NCI-H345 treated with DMSO at 0.1 percent for 48 hours (cell line): ENCODE results near the gene DAB2IP.

Experiments
- DNase-seq: peaks from one replicate; lab custom pipeline; 2025; ENCODE audit not compliant: unreplicated experiment; lab: John Stamatoyannopoulos, UW

DAB2IP gene

GRCh38 chr9:121773954-121774714, 122.7 kb downstream of the DAB2IP start:
- DNase-seq, result no peak

DNA sequence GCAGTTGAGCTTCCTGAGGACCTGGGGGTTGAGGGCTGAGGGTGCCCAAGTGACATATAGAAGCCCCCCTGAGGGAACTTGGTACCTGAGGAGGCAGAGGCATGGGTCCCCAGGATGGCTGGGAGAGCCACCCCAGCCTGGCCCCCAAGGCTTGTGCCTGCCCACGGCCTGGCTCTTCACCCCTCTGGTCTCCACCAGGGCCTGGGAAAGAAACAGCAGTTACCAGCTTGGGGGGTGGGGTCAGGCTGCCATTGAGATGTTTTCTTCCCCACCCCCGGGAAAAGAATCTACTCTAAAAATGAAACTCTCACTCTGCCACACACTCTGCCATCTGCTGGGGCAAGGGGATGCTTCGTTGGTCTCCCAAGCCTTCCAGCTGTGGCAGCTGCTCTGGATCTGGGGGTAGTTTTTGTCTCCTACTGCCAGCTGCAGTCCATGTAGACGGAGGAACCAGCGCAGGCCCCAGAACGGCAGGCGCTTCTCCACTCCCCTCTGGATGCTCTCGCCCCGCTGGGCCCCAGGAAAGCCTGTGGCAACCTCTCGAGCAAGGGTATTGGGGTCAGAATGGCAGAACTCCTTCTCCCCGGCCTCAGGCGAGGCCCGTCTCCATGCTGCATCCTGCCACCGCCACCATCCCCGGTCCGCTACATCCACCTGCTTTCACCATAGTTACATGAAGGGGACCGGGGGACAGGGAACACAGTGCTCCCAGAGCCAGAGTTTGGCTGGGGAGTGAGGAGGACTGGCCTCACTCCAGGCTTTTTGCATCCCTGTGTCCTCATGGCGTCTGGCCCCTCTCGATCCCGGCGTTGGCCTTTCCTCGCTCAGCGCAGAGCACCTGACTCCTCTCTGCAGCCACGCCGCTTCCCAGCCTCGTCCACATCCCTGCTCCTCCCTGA, 123.5 kb downstream of the DAB2IP start:
- no peak for DNase-seq

- no peak for DNase-seq
These were observed 124.7 kb downstream of the DAB2IP start for GRCh38 chr9:121776001-121776738.

- no peak for DNase-seq
These were observed 125.6 kb downstream of the DAB2IP start for GRCh38 chr9:121776739-121777637.

DNA sequence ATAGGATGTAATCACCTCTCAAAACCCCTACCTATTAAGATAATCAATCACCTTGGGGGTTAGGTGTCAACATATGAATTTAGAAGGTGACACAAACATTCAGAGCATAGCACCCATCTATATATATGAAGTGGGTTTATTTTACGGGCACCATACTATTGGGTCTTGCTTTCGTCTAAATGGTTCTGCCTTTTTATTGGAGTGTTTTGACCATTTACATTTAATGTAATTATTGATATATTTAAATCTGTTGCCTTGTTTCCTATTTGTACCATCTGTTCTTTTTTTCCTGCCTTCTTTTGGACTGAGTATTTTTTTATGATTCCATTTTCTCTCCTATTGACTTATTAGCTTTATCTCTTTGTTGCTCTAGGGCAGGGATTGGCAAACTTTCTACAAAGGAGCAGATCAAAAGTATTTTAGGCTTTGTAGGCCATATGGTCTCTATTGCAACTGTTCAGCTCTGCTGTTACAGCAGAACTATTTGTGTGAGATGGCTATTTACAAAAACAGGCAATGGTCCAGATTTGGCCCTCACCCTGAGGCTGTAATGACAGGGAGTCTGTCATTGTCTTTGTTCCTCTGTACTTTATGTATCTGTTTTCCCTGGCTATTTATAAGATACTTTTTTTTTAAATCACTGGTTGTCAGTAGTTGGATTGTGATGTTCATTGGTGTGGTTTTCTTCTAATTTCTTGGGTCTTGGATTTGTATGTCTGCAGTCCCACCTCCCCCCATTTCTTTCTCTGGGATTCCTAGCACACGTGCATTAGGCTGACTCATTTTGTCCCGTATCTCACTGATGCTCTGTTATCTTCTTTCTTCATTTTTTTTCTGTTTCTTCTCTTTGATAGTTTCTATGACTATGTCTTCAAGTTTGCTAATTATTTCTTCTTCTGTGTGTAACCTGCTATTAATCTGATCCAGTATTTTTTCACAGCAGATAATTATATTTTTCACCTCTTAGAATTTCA, 127.1 kb downstream of the DAB2IP start:
- no peak for DNase-seq

DNA sequence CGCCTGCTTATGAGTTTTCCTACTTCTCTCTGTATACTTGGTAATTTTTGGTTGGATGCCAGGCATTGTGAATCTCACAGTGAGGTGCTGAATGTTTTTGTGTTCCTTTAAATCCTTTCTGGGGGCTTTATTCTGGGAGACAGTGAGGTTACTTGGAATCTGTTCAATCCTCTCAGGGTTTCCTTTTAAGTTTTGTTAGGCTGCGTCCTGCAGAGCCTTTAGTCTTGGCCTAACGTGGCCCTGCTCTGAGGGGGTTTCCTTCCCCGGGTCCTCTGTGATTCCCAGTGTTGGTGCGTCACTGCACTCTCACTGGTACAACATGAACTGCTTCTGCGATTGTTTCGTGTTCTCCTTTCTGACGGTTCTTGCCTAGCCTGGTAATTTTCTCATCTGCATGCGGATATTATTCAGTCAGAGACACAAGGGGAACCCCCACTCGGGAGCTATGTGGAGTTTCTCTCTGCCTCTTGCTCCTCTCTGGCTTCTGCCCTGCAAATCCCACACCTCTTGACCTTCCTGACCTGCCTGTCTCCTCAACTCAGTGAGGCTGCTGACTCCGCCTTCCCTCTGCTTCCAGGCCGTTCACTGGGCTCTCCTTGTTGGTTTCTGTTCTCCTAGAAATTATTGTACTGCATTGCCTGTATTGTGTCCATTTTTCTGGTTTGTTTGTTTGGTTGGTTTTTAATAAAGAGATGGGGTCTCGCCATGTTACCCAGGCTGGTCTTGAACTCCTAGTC, 128.1 kb downstream of the DAB2IP start:
- DNase-seq, result no peak

DNA sequence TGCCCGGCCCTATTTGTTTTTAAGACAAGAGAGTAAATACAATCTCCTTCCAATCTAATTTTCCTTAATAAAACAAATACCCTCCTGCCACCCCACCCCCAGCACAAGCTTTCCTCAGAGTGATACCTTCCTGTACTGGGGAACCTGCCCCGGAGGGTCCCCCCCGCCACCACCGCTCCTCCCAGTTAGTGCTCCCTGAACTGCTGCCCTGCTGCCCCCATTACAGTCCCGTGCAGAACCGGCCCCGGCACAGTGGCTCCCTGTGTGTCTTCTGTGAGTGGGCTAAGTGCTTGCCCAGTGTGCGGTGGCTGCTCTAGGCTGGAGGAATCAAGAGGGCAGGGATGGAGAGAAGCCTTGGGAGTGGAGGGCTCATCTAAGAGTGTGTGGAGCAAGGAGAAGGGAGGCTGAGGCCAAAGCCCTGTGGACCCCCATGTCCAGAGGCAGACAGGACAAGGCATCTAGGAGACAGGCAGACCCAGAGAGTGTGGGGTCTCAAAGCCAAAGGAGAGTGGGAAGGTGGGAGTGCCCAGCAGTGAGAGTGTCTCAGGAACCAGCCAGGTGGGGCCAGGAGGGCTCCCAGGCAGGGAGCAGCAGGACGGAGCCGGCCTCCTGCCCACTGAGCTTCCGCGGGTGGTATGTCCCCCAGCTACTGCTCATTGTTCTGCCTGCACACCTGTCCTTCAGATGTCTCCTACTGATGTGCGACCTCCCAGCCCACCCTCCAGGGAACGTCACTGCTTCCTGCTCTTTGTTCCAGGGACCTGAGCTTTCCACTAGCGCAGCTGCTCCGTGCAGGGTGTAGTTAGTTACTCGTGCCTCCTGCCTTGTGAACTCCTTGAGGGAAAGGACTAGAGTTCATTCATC, 129.0 kb downstream of the DAB2IP start:
- no peak for DNase-seq

- no peak for DNase-seq
These were observed 129.7 kb downstream of the DAB2IP start for GRCh38 chr9:121781145-121781548.

DNA sequence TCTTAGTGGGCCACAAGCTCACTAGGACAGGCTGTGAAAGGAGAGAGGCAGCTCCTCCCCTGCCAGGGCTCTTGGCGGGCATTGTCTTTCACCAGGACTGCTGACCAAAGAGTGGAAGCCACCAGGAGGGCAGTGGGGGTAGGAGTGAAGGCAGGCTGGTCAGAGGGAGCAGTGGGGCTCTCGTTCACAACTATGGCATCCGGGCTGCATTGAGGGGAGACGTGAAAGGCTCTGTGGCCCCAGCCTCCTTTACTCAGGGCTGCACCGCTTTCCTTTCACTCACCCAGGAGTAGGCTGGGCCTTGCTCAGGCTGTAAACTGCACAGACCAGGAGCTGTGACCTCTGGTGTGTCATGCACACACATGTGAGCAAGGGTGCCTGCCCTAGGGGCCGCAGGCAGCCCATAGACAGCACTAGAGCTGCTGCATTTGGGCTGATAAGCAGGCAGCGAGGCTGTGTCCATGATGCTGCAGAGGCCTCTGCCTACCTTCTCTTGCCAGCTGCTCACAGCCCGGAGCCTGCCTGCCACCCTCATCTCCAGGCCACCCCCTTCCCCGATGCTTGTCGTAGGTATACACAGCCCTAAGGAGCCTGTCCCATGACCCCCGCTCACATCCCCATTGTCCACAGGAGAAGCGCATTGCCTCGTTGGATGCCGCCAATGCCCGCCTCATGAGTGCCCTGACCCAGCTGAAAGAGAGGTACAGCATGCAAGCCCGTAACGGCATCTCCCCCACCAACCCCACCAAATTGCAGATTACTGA, 130.4 kb downstream of the DAB2IP start:
- DNase-seq, result no peak

DNA sequence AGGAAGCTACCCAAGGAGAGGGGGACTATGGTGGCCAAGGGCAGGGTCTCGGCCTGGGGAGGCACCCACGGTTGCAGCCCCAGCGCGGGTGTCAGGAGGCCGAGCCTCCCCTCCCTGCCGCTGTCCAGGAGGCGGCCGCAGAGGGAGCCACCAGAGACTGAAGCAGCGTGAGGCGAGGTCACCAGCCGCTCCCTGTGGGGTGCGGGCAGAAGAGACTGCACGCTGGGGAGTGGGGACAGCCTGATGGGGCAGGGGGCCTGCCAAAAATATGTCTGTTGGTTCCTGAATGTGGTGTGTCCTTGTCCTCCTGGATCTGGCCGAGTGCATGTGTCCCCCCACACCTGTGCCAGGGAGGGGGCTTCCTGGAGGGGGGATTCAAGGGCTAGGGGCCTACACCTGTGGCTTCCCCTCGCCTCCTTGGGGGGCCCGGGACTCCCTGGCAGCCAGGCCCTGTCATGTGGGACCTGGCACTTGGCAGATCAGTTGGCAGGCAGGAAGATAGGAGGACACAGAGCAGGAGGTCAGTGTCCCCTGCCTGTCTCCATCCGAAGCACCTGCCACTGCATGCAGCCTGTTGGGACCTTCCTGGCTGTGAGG, 131.2 kb downstream of the DAB2IP start:
- DNase-seq, result no peak

DNA sequence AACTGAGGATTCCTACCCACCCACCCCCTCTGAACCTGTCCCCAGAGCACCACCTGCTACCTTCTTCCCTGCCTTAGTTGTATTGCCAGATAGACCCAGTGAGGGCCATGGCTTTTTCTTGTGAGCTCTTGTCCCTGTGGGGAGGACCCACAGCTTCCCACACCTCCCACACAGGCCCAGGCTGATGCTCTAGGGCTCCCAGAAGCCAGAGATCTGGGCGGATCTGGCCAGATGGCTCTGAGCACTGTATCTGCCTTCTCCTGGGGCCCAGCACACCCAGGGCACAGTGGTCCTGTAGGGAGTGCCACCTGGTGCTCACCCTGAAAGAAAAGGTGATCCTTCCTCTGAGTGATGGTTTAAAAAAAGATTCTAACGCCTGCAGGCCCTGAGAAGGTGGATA, 131.7 kb downstream of the DAB2IP start:
- DNase-seq, result no peak

DNA sequence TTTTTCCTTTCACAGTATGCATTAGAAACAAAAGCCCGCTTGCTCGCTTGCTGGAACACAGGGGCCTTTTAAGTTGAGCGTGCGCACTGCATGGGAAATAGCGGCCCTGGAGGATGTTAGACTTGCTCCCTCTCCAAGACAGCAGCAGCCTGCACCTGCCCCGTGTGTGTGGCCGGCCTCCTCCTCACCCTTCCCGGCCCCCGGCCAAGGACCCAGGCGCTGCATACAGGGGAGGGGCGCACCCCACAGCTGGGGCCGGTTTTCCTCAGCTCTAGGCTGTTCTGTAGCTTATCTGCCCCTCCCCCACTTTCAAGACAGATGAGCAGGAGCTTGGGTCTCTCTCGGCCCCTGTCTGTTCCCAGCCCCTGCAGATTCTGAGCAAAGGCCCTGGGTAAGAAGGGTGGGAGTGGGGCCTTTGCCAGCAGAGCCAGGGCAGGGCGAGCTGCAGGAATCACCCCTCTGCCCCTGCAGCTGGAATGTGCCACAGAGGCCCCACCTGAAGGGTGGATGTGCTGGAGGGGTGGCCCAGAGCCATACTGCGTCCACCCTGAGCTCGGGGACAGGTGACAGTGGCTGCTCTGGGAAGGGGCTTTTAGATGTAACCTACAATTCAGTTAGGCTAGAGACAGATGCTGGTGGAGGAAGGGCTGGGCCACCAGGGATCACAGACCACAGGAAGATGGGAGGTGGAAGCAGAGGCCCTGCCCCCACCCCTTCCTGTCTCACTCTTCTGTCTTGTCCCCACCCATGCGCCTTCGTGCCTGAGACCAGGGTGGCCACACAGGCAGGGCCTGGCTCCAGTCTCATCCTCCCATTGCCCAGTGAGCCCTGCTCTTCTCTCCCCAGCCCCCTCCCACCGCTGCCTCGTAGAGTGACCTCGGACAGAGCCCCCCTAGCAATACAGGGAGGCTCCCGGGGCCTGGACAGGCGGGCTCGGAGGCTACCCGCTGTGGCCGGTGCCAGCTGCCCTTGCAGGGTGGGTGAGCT, 132.4 kb downstream of the DAB2IP start:
- no peak for DNase-seq

GRCh38 chr9:121784731-121785411, 133.4 kb downstream of the DAB2IP start:
- no peak for DNase-seq

DNA sequence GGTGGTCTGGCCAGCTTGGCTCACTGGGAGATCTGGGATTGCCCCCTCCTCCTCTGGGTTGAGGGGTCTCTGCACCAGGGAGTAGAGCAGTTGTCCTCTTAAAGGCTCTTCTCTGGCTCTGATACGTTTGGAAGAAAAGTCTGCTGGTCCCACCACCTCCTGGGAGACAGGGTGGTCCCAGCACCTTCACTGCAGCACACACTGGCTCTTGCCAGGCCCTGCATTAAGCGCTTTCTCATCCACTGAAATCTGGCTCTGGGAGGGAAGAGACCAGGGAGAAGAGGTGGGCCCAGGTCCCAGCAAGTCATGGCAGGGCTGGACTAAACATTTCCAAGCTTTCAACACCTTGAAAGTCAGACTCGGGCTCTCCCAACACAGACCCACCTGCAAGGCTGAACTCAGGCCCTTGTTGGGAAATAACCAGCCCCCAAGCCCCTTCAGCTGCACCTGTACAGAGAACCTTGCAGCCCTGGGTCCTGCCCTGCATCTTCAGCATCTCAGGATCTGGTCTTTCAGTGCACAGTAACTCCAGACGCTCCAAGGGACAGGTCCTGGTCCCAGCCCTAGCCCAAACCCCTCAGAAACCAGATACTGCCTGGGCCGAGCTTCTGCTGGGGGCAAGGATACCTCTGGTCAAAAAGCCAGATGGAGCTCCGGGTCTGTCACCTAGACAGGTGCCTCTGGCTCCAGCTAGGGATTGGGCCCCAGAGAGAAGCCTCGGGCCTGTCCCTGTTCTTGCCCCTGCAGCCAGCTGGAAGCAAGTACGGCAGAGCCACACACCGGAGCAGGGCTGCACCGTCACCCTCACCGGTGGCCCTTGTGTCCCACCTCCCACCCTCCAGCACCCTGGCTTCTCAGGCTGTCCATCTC, 134.5 kb downstream of the DAB2IP start:
- DNase-seq, result no peak
